ENCODE results near the gene ACO2. TPM values are rescaled to one million over a fixed set of nuclear protein-coding genes. Genes with fewer than 3 reads are reported as not detected.
A peak's percentile ranks its signal among the peaks of the same experiment; 100 is the strongest.

ACO2 gene
- total RNA-seq, 1 experiment from 2014 or later = 43.7 TPM

DNA sequence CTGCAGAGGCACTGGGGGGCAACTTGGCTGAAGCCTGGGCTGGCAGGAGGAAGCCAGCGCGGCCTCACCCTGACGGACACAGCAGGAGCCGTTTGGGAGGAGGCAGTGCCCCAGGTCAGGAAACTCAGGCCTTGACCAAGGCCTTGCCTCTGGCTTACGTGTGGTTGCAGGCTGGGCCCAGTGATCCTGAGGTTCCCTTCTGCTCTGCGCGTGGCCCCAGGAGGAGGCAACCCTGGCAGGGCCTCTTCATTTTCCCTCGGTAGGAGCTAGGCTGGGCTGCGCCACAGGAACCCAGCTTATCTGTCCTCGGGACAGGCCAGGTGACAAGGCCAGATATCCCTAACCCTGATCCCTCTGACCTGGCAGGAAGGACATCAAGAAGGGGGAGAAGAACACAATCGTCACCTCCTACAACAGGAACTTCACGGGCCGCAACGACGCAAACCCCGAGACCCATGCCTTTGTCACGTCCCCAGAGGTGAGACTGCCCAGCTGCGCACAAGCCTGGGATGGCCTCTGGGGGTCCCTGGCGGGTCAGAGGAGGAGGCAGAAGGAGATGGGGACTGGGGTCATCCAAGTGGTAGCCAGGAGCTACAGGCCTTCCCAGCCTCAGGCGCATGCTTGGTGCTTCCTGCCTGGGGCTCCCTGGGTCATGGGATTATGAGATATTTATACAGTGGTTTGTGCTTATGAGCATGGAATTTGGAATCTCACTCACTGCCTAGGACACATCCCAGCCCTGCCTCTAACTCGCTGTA lies 54.7 kb downstream of the ACO2 start:
- DNase-seq (ENCODE audit: low read depth) = peak; percentile 32

GRCh38 chr22:41524251-41524661 lies 55.3 kb downstream of the ACO2 start:
- DNase-seq (ENCODE audit: low read depth) = no peak

- DNase-seq (ENCODE audit: low read depth) = no peak
Measured at GRCh38 chr22:41524809-41525449, 56.0 kb downstream of the ACO2 start.

GRCh38 chr22:41525450-41526225 lies 56.7 kb downstream of the ACO2 start:
- no peak for DNase-seq (ENCODE audit: low read depth)

DNA sequence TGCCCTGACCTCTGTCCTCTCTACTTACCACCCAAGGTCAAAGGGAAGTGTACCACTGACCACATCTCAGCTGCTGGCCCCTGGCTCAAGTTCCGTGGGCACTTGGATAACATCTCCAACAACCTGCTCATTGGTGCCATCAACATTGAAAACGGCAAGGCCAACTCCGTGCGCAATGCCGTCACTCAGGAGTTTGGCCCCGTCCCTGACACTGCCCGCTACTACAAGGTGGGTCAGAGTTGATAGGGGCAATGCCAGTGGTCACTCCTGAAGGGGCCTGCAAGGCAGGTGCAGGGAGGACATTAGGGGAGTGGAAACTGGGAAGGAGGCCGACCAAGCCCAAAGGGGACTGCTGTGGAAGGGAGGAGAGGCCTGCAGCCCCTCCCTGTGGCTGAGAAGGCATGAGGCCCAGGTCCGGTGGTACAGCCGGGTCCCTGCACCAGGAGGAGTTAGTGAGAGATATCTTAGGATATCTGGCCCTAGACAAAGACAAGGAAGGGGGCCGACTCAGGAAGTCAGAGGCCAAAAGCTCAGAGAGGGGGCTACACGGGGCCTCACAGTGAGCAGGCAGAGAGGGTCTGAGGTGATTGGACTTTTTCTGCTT lies 57.4 kb downstream of the ACO2 start:
- DNase-seq (ENCODE audit: low read depth) = no peak

DNA sequence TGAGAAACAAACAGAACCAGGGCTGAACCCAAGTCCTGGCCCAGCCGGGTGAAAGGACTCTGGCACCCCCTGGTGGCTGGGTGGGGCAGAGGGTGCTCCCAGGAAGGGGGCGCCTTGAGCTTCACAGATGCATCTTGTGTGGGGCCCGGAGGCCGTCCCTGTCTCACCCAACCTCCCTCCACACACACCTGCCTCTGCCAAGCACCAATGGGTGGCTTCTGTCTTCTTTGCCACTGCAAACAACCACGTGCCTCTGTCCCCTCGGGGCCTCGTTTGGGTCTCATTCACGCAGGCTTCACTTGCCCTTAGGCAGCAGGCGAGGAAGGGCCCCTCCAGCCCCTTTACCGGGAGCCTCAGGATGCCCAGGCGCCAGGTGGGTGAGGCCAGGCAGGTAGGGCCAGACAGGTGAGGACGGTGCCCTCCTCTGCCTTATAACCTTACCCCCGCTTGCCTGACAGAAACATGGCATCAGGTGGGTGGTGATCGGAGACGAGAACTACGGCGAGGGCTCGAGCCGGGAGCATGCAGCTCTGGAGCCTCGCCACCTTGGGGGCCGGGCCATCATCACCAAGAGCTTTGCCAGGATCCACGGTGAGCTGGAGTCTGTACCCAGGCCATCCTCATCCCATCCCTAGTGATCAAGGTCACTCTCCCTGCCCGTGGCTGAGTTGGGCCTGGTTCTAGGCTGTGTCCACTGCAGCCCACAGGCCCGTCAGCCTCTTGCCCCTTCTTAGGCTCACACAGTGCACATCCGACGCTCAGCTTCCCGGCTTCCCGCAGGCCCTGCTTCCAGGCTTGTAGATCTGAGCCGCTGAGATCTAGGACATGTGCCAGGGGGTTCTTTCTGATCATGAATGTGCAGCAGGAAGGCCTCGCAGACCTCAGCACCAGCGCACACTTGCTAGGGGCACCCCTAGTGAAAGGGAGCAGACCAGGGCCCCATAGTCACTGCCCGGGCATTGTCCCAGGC lies 58.2 kb downstream of the ACO2 start:
- DNase-seq (ENCODE audit: low read depth) = peak; percentile 18

DNA sequence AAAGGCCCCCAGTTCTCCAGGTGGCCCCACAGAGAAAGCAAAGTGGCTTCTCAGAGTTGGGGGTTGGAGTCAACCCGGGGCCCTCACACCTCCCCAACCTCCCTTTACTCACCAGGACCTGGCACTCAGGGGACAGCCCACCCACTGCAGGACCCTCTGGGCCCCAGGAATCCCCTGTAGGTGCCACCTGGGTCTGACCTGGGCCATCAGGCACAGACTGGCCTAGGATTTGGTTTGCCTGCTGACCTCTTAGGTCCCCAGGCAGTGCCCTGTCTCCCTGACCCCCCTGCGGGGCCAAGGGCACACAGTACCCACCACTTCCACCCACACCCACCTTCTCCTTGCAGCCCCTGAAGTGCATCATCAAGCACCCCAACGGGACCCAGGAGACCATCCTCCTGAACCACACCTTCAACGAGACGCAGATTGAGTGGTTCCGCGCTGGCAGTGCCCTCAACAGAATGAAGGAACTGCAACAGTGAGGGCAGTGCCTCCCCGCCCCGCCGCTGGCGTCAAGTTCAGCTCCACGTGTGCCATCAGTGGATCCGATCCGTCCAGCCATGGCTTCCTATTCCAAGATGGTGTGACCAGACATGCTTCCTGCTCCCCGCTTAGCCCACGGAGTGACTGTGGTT lies 59.3 kb downstream of the ACO2 start:
- no peak for DNase-seq (ENCODE audit: low read depth)

DNA sequence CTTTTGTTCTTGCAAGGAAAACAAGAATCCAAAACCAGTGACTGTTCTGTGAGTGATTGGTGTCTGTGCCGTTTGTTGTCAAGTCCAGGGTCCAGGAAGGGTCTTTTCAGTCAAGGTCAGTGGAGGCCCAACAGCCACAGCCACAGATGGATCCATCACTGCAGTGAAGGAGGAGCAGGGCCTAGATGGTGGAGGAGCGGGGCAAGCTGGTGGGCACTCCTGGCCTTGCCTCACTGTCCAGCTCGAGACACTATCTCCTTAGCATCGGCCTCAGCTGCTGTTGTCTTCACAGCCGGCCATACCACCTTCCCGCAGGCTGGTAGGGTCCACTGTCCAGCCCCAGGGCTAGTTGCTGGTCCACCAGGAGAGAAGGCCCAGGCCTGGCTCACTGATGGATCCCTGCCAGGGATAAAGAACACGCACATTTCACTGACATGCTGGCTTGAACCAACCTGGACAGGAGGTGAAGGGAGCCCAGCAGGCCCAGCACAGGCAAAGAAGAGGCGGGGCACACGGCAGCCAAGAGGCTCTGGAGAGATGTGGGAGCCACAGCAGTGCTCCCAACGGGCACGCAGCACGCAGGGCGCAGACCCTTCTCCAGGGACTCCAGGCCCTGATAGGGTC lies 60.1 kb downstream of the ACO2 start:
- DNase-seq (ENCODE audit: low read depth) = no peak

DNA sequence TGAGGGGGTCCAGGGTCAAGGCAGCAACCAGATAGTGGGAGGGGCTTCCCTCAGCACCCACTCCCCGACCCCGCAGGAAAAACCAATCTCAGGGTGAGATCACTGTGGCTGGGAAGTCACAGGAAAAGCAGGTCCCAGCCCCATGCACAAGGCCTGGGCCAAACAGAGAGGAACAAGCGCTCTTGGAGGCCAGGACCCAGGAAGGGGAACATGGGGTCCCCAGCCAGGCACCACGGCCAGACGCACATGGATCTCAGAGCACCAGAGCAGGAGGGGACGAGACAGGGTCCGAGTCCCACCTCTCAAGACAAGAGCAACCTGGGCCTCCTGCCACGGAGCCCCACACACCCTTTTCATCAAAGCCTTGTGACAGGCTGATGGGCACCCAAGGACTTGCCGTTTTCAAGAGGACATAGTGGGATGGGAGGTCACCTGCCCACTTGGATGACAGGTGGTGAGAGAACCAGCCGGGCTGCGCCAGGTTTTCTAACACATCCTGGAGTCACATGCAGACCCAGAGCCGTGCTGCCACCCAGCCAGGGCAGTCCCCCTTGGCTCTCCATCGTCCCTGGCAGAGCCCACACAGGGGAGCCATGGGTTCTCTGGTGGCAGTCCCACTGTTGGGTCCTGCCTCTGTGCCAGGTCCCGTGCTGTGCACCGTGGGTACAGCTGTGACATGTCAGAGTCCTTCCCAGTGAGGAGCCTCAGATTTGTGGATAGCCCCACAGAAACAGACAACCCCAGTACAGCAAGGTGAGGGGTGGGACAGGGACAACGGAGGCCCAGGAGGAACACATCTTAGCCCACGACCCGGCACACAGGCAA lies 62.2 kb downstream of the ACO2 start:
- DNase-seq (ENCODE audit: low read depth) = no peak

- DNase-seq (ENCODE audit: low read depth) = no peak
Measured at GRCh38 chr22:41531715-41532477, 63.0 kb downstream of the ACO2 start.

DNA sequence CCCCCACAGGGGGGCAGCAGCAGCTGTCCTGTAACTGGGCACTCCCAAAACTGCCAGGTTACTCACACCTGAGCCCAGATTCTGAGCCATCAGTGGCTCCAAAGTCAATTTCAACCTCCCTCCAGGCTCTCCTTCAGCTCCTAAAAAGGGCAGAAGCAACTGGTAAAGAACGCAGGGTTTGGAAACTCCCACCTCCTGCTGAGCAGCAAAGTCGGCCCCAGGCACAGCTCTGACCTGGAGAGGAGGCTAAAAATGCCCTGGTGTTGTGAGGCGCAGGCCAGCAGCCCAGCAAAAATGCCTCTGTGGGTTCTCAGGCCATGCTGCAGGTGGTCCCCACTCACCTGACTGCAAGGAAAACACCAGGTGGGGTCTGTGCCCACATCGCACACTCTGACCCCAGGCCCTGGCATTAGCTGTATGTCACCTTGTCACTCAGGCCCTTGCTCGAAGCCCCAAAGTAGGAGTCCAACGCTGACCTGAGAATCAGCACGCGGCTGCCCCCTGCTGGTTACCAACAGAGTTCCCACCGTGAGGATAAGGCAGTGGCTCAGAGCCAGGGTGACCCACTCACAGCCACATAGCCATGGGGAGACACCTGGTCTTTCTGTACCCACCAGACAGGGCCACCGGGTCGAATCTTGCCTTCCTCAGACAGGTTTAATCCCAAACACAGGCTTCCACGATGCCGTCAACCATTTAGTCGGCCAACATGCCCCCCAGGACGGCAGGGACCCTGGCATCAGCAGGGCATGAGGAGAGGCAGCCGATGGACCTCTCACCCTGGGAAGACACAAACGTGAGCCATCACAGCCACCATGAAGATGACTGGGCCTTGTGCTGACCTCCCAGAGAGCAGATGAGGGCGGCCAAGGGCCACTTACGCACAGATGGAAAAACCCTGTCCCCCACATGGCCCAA lies 64.2 kb downstream of the ACO2 start:
- peak; percentile 17 for DNase-seq (ENCODE audit: low read depth)

GRCh38 chr22:41534219-41534618 lies 65.3 kb downstream of the ACO2 start:
- DNase-seq (ENCODE audit: low read depth) = no peak

GRCh38 chr22:41535244-41535643 lies 66.3 kb downstream of the ACO2 start:
- peak; percentile 34 for DNase-seq (ENCODE audit: low read depth)

- no peak for DNase-seq (ENCODE audit: low read depth)
Measured at GRCh38 chr22:41537203-41537602, 68.3 kb downstream of the ACO2 start.

GRCh38 chr22:41538583-41538982 lies 69.7 kb downstream of the ACO2 start:
- DNase-seq (ENCODE audit: low read depth) = no peak

GRCh38 chr22:41539146-41540005 lies 70.5 kb downstream of the ACO2 start:
- no peak for DNase-seq (ENCODE audit: low read depth)

- no peak for DNase-seq (ENCODE audit: low read depth)
Measured at GRCh38 chr22:41540006-41540315, 71.0 kb downstream of the ACO2 start.

Measured in M059J (cell line).